HG03280 (cell line): ENCODE data around the gene ITFG1.
"Not testable (repeated sequence)": the region's sequence is repeated elsewhere in the genome, so short reads cannot be mapped to it uniquely, and the experiment has no call there.

ENCODE experiments used
- ATAC-seq: cut with Tn5 transposase; IDR thresholded peaks from one replicate; pipeline ENCODE4 v1.9.1; 2021; ENCODE audit warnings: mild to moderate bottlenecking, moderate library complexity; ENCODE audit not compliant: unreplicated experiment

ITFG1 gene

GRCh38 chr16:47258874-47259461, 201.9 kb downstream of the ITFG1 start:
- ATAC-seq = no peak

GRCh38 chr16:47254756-47255155, 206.1 kb downstream of the ITFG1 start:
- no peak for ATAC-seq

- ATAC-seq = no peak
Observed at GRCh38 chr16:47250983-47251382, 209.9 kb downstream of the ITFG1 start.

GRCh38 chr16:47247690-47248089, 213.2 kb downstream of the ITFG1 start:
- ATAC-seq = no peak

- no peak for ATAC-seq
Observed at GRCh38 chr16:47244206-47244605, 216.7 kb downstream of the ITFG1 start.

- no peak for ATAC-seq
Observed at GRCh38 chr16:47241061-47241460, 219.8 kb downstream of the ITFG1 start.

- no peak for ATAC-seq
Observed at GRCh38 chr16:47236716-47237115, 224.1 kb downstream of the ITFG1 start.

GRCh38 chr16:47230296-47230695, 230.6 kb downstream of the ITFG1 start:
- no peak for ATAC-seq

- ATAC-seq = no peak
Observed at GRCh38 chr16:47229053-47230050, 231.5 kb downstream of the ITFG1 start.

- ATAC-seq = no peak
Observed at GRCh38 chr16:47228241-47228640, 232.6 kb downstream of the ITFG1 start.

- ATAC-seq = no peak
Observed at GRCh38 chr16:47213761-47214440, 247.0 kb downstream of the ITFG1 start.

- no peak for ATAC-seq
Observed at GRCh38 chr16:47211218-47211617, 249.6 kb downstream of the ITFG1 start.

GRCh38 chr16:47204736-47205504, 255.9 kb downstream of the ITFG1 start:
- no peak for ATAC-seq

GRCh38 chr16:47203433-47203832, 257.4 kb downstream of the ITFG1 start:
- ATAC-seq = not testable (repeated sequence)

GRCh38 chr16:47198180-47198575, 262.7 kb downstream of the ITFG1 start:
- ATAC-seq = no peak

GRCh38 chr16:47197536-47198179, 263.2 kb downstream of the ITFG1 start:
- no peak for ATAC-seq

GRCh38 chr16:47196457-47196856, 264.4 kb downstream of the ITFG1 start:
- ATAC-seq = no peak

- ATAC-seq = no peak
Observed at GRCh38 chr16:47182318-47182717, 278.5 kb downstream of the ITFG1 start.

- not testable (repeated sequence) for ATAC-seq
Observed at GRCh38 chr16:47181066-47181465, 279.8 kb downstream of the ITFG1 start.

GRCh38 chr16:47180073-47180472, 280.8 kb downstream of the ITFG1 start:
- ATAC-seq = no peak
